Hematopoietic multipotent progenitor cell treated with erythropoietin and hydrocortisone succinate and interleukin-3 and kit ligand, for 17 days (in vitro differentiated cells): ENCODE measurements around the gene ARHGAP18.

ENCODE experiments used
- DNase-seq: peaks from one replicate; pipeline ENCODE4 v3.0.0-alpha.2; 2015; ENCODE audit warnings: low spot score

Gene ARHGAP18, protein sequence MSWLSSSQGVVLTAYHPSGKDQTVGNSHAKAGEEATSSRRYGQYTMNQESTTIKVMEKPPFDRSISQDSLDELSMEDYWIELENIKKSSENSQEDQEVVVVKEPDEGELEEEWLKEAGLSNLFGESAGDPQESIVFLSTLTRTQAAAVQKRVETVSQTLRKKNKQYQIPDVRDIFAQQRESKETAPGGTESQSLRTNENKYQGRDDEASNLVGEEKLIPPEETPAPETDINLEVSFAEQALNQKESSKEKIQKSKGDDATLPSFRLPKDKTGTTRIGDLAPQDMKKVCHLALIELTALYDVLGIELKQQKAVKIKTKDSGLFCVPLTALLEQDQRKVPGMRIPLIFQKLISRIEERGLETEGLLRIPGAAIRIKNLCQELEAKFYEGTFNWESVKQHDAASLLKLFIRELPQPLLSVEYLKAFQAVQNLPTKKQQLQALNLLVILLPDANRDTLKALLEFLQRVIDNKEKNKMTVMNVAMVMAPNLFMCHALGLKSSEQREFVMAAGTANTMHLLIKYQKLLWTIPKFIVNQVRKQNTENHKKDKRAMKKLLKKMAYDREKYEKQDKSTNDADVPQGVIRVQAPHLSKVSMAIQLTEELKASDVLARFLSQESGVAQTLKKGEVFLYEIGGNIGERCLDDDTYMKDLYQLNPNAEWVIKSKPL

DNA sequence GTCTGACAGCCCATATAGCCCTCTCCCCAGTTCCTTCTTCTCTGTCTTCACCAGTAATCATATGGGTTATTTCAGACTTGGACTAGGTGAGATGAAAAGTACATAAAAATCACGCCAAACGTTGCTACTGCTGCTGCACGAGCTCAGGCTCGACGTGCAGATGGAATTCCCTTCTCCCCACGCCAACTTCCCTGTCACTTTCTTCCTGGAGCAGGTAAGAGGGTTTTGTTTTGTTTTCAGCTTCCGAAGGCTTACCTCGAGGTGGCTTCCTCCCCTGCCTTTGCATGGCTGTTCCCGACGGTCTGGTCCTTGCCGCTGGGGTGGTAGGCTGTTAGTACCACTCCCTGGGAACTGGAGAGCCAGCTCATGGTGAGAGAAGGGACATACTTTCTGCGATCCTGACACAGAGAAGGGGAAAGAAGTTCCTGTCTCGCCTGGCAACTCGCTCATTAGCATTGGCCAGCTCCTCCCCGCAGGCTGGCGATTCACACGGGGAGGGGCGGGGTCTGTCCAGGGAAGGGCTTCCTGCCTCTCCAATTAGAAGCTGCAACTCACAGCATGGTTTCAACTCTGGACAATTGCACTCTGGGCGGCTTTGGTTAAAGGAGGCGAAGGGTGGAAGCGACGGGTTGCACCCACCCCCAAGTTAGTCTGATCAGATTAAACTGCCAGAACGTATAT lies at the start of gene ARHGAP18:
TSS of gene ARHGAP18 (minus strand) at position 409 of the 681 bp plus-strand sequence. CDS start at position 368, 41 bp downstream.
- DNase-seq, result peak; percentile 77

DNA sequence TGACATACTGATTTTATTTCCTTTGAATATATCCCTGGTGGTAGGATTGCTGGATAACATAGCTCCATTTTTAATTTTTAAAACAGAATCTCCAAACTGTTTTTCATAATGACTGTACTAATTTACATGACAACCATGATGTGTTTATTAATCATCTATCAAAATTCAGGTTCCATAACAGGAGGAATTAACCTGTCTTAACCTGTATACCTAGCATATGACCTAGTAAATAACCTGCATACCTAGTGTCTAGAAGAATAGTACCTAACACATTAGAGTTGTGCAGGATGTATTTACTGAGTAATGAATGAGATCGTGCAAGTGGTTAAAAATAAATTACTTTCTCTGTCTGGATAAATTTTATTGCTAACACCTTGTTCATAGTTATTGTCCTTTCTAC lies 45.8 kb upstream of the ARHGAP18 start:
- no peak for DNase-seq

GRCh38 chr6:129754750-129755149 lies 44.8 kb upstream of the ARHGAP18 start:
- DNase-seq, result no peak

- no peak for DNase-seq
Measured at GRCh38 chr6:129753422-129753821, 43.4 kb upstream of the ARHGAP18 start.

GRCh38 chr6:129751384-129751783 lies 41.4 kb upstream of the ARHGAP18 start:
- DNase-seq, result no peak

DNA sequence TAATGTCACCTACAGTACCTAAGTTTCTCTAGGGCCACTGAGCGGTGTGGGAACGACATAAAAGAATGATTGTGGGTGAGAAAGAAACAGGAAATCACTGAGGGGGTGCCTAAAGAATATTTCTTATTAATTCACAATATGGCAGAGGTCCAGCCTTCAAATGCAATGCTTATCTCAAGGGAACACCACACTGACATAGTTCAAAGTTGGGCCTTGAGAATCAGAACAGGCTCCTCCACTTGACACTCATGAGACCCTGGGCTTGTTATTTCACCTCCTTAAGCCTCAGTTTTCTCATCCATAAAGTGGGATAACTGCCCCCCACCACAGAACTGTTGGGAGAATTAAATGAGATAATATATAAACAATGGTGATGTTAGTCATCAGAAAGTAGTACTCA lies 40.4 kb upstream of the ARHGAP18 start:
- no peak for DNase-seq

DNA sequence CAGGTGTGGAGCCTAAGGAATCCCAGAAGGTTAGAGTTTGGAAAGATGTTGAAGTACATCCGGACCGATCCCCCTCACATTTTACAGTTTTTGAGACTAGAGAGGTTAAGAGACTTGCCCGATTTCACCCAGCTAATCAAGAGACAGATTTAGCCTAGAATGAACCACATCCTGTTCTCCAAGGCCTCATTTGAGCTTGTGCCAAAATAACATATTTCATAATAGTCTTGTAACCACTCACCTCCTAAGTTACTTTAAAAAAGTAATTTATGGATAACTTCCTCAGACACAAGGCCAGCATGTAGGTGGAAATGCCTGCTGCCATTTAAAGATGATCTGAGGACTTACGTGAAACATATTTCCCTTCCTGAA lies 39.8 kb upstream of the ARHGAP18 start:
- DNase-seq, result no peak

DNA sequence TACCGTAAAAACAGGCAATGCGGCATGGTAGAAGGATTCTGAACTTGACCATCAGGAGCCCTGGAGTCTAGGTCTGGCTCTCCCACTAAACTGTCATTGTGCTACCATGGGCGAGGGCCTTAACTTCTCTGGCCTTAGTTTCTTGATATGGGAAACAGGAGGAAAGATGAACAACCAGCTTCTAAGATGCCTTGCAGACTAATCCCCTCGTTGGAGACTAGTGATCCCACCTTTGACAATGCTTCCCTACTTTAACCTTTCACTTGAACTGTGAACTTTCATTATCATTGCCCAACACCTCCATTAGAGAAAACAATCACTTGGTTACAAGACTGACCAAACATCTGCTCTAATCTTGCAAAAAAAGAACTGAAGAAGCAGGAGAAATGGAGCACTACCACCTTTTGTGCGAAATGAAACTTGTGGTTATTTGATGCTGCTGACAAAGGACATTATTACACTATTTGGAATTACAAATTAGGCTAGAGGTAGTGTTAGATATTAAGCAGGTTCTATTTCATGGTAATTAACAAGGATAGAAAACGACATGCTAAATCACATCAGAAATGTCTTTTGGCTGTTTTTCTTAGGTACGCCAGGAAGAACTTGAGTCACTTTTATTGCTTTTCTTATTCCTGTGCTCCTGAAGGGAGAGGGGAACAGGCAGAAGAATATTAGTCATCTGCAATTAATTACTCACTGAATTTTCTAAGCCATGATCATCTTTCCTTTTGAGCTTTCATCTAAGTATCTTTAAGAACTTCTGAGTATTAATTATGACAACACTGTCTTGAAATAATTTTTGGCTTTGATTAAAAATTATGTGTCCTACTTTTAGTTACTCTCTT lies 39.1 kb upstream of the ARHGAP18 start:
- DNase-seq, result no peak

DNA sequence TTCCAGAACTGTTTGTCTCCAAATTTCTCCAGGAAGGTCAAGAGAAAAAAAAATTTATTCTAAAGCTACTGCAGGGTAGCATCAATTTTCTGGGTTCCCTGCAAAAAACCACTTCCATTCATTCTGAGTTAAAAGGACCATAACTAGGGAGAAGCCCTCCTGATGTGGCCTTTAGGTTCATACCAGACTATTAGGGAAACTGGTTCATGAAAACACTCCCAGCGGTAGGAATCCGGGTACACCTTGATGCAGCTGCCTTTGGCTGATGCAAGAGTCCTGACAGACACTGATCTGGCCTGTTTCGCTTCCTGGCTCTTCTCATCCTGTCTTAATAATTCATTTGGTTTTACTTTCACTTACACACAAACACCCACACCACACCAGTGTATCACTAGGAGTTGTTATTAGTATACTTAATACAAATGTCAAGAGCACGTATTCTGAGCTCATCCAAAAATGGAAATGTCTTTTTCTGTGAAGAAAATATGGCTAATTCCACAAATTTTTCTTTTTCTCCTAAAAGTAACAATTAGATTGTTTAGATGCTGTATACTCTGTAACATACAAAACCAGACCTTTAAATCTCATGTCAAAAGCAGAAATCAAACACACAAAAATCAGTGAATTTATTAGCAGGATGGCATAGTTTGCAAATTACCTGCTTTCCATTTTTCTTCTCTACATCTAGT lies 38.4 kb upstream of the ARHGAP18 start:
- DNase-seq, result no peak

DNA sequence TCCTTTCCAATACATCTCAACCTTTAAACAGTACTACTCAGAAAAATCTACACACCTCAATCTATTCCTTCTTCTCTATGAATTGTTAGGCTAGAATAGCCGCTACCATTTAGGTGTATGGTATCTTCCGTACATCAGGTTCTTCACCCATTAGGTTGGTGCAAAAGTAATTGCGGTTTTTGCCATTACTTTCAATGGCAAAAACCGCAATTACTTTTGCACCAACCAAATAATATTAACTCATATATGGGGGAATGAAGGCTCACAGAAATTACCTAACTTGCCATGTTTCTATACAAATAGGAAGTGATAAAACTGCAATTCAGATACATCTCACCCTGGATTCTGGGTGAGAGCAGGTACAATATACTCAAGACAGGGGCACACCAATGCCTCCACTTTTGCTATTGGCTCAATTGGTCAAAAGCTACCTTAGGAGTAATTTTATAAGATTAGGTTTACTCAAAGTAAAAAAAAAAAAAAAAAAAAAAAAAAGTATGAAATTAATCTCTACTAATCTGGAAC lies 37.7 kb upstream of the ARHGAP18 start:
- DNase-seq, result no peak

GRCh38 chr6:129744880-129745237 lies 34.9 kb upstream of the ARHGAP18 start:
- no peak for DNase-seq

GRCh38 chr6:129744201-129744879 lies 34.4 kb upstream of the ARHGAP18 start:
- no peak for DNase-seq

DNA sequence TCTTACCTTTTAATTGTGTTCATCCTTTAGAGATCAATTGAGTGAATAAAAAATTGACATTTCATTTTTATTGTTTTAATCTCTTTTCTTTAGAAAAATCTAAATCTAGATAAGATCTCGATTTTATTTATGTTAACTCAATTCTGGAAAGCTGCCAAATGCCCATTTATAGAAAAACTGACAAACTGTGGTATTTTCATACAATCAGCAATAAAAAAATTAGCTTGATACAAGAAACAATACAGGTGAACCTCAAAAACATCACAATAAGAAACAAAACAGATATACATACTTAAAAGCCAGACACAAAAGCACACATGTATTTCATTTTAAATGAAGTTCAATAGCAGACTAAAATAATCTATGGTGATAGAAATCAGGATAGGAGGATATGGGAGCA lies 30.0 kb upstream of the ARHGAP18 start:
- DNase-seq, result no peak

DNA sequence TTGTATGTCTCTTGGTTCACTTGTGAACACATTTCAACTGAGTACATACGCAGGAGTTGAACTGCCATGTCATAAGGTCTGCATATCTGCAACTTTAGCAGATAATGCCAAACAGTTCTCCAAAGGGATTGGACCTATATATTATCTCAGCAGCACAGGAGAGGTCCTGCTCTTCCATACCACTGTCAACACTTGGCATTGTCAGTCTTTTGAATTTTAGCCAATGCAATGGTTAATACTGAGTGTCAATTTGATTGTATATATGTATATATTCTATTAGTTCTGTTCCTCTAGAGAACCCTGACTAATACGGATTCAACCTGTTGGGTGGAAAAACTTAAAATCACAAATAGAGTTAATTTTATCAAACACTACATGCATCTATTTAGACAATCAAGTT lies 26.1 kb upstream of the ARHGAP18 start:
- DNase-seq, result no peak

DNA sequence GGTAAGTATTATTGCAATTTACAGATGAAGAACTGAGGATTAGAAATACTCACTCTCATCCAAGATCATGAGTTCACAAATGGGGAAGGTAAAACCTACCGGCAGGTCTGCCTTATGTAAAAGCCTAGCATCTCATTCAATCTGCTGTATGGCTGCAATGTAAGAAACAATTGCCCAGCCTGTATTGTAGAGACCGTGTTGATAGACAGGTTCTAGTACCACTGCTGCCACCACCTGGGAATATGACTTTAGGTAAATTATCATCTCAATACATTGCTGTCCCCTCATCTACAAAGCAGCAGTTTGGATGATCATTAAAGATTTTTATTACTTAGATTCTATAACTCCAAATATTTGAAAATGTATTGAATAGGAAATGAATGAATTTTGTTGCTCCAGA lies 23.3 kb upstream of the ARHGAP18 start:
- no peak for DNase-seq

DNA sequence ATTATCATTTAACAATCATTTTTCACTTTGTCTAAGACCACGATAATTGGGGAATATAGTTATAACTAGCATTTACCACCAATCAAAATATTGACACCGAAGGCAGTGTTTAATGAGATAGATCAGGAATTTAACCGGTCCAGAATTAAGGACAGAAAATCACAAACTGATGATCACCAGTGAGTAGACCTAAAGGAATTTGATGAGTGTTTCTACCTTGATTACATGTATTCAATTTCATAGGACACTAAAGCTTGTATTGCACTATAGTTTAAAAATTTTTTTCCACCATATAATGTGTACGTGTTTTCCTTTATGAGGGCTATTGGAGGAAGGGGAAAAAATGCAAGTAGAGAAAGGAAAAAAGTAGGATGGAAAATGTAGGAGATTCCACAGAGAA lies 22.6 kb upstream of the ARHGAP18 start:
- no peak for DNase-seq

DNA sequence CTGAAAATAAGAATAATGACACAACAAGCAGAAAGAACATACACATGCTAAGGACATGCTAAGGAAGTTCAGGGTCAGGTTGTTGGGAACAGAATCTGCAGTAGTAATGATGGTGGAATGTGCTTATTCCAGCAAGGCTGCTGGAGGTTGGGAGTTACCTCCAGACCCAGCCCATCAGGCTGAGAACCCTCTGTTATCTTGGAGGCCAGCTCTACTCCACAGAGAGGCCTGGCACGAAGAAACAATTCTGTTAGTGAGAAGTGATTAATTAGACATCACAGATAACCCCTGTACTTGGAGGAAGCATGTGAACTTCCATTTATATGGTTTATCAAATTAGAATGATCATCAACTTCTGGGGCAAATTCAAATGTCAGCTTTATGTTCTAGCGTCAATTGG lies 22.1 kb upstream of the ARHGAP18 start:
- no peak for DNase-seq

DNA sequence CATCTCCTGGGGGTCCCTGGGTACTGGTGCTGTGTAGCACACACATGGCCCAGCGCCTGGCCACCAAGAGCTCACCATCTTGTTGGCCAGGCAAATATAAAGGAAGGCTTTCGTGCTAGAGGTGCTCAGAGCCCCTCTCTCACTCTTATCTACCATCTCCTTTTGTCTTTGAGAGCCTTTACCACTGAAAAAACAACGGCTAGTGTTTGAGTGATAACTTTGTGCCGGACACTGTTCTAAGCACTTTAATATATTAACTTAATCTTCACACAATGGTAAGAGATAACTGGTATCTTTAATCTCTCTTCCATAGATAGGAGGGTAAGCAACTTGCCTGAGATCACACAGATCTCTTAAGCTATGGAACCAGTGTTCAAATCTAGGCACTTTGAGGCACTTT lies 21.5 kb upstream of the ARHGAP18 start:
- DNase-seq, result no peak

DNA sequence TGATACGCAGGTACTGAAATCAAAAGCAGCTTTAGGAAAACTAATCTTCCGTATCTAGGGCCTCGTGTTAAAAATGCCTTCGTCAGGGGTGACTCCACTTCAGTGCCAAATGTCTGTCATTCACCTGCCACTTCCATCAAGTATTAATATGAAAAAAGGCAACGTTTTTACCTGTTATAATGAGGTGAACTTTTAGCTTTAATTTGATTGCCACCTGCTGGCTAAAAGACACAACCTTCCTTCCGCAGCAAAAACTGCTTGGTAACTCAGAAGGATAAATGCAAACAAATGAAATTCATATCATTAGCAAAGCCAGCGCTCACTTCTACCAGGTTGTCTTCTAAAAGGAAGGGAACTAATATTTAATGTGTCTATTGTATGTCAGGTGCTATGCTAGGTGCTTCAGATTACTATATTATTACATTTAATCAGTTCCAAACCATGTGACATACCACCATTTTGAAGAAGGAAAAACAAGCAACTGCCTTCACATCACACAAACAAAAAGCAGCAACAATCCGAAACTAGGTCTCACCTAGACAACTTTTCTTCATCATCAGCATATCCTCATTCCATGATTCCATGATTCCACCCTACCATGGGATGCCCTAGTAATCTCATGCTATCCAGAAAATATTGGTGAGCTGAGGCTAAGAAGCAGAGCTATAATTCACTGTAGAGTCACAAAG lies 20.6 kb upstream of the ARHGAP18 start:
- peak; percentile 52 for DNase-seq

- DNase-seq, result no peak
Measured at GRCh38 chr6:129726650-129727049, 16.7 kb upstream of the ARHGAP18 start.
